Caco-2 (cell line): ENCODE measurements around the gene MEIOSIN. TPM values are rescaled to one million over a fixed set of nuclear protein-coding genes. Genes with fewer than 3 reads are reported as not detected.
"Not testable (repeated sequence)": the region's sequence is repeated elsewhere in the genome, so short reads cannot be mapped to it uniquely, and the experiment has no call there.

Experiments
- BruUV-seq: library from RNA; stranded (reverse); fragments of 400-500 nt; replicated peaks from 2 replicates; lab custom pipeline; 2021; lab: Mats Ljungman, UMichigan
- CTCF ChIA-PET: fragments of 300-600 bp; sonication (Branson Sonifier 250); formaldehyde crosslinking; loops from one replicate; lab custom pipeline; 2022; ENCODE audit warnings: antibody characterized with exemption; lab: Charles Lee
- POLR2A ChIA-PET: fragments of 300-600 bp; sonication (Branson Sonifier 250); formaldehyde crosslinking; loops from one replicate; lab custom pipeline; 2022; ENCODE audit warnings: antibody characterized with exemption; lab: Charles Lee
- DNase-seq, 2 experiments: peaks; one replicate each; pipeline versions ENCODE4 v3.0.0 to v3.0.0-alpha.2; 2020 to 2022
- H3K27me3 ChIP-seq: replicated peaks from 2 replicates; pipeline ENCODE4 v1.6.0; 2011; ENCODE audit warnings: low read length; ENCODE audit not compliant: control insufficient read depth, insufficient read depth
- H3K36me3 ChIP-seq: 2 replicates; pipeline ENCODE4 v1.5.1; 2011; ENCODE audit warnings: low read length; ENCODE audit not compliant: control insufficient read depth, insufficient read depth
- H3K4me1 ChIP-seq: fragments of 250-450 bp; sonication (Bioruptor Pico); 2 replicates; pipeline ENCODE4 v1.5.1; 2020; ENCODE audit warnings: mild to moderate bottlenecking
- H3K4me3 ChIP-seq: 2 replicates; pipeline ENCODE4 v1.5.1; 2011; ENCODE audit warnings: low read depth, mild to moderate bottlenecking, control low read depth, low read length
- H3K9me3 ChIP-seq: fragments of 250-450 bp; sonication (Bioruptor Pico); 2 replicates; pipeline ENCODE4 v1.5.1; 2020; ENCODE audit warnings: mild to moderate bottlenecking, moderate library complexity
- H3K27ac Mint-ChIP-seq: one replicate; pipeline ENCODE4 v1.8.0; 2022; ENCODE audit warnings: mixed read lengths; ENCODE audit not compliant: unreplicated experiment
- H3K27me3 Mint-ChIP-seq: one replicate; pipeline ENCODE4 v1.8.0; 2022; ENCODE audit warnings: mixed read lengths; ENCODE audit not compliant: insufficient read depth, unreplicated experiment
- H3K36me3 Mint-ChIP-seq: one replicate; pipeline ENCODE4 v1.8.0; 2022; ENCODE audit warnings: mild to moderate bottlenecking, mixed read lengths; ENCODE audit not compliant: insufficient read depth, unreplicated experiment
- H3K4me1 Mint-ChIP-seq: one replicate; pipeline ENCODE4 v1.8.0; 2022; ENCODE audit warnings: low read depth, mixed read lengths; ENCODE audit not compliant: unreplicated experiment
- H3K4me3 Mint-ChIP-seq: one replicate; pipeline ENCODE4 v1.8.0; 2022; ENCODE audit warnings: mild to moderate bottlenecking, moderate library complexity, mixed read lengths; ENCODE audit not compliant: unreplicated experiment
- H3K9me3 Mint-ChIP-seq: one replicate; pipeline ENCODE4 v1.8.0; 2022; ENCODE audit warnings: mixed read lengths; ENCODE audit not compliant: unreplicated experiment
- intact Hi-C: fragments of 100-400 bp; cut with micrococcal nuclease; formaldehyde crosslinking; loops from one replicate; pipeline ENCODE4 v1.10.0; 2022; ENCODE audit not compliant: unreplicated experiment
- total RNA-seq: library from RNA; stranded (reverse); gene quantifications from 2 replicates; pipeline ENCODE4 v1.2.3, GENCODE V29; 2022
- TF ChIP-seq, protein P1 (sequence below), 2 experiments: fragments of 200-600 bp in 1 of 2; IDR thresholded peaks; 1 replicate in 1 of 2; 2 replicates in 1 of 2; pipeline versions ENCODE4 v1.5.1 to v1.8.0; 2011 to 2022; ENCODE audit warnings: antibody characterized with exemption in 1 of 2, control low read depth in 1 of 2, inconsistent platforms in 1 of 2, low read depth in 1 of 2, low read length in 1 of 2, mild to moderate bottlenecking in 1 of 2, moderate library complexity in 1 of 2; ENCODE audit not compliant: insufficient read depth in 1 of 2, severe bottlenecking in 1 of 2, unreplicated experiment in 1 of 2

Gene MEIOSIN
- total RNA-seq, 1 experiment from 2014 or later = not detected

DNA sequence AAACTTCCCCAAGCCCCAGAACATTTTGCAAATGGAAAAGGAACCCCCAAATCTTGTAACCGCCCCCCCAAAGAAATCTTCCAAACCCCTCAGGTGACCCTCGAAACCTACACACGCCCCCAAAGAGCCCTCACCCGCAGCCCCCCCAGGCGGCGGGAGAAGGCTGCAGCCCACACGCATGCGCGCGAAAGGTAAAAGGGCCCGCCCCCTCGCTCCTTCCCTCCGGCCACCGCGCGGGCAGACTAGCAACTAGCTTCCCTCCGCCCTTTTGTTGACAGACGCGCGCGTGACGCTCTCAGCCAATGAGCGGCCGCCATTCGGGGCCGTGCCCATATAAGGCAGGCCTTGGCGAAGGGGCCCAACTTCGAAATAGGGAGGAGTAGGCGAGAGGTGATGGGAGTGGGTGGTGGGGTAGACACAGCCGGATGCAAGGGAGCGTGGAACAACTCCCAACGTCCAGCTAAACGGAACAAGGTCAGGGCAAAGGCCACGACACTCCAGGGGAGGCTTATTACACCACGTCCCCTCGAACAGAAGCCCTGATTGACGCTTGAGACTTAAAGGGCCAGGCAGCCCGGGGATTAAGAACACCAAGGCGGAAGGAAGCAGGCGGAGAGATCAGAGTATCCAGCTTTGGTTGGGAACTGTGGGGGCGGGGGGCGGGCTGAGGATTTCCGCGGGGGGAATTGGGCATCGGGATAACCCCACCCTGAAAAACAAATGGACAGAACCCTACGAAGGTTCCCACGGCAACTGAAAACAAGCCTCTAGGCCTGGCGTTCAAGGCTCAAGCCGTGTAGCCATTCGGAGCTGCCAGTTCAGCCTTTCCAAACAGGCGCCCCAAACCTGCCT lies 15.9 kb upstream of the MEIOSIN start:
- H3K27me3 Mint-ChIP-seq = no peaks in the 10 kb centered on the region
- Histone ChIP-seq H3K4me1 (peaks cover 14% of the 10 kb centered on the region), H3K36me3 (peaks cover 3% of the 10 kb centered on the region), H3K4me3 (peak overlapping the region; percentile 64), H3K27me3 (no peaks in the 10 kb centered on the region), H3K9me3 (no peaks in the 10 kb centered on the region)
- intact Hi-C loops = loop anchor here (1.0 kb wide), 3 partner anchors 13 to 53 kb away; partner anchors contain the start of genes FBXO46 and QPCTL
- peak overlapping the region; percentile 95 for H3K4me3 Mint-ChIP-seq
- H3K36me3 Mint-ChIP-seq = peaks cover 71% of the 10 kb centered on the region
- ChIA-PET POLR2A (interaction anchor here (0.5 to 2.5 kb wide), 22 partner anchors 10 to 871 kb away, joined by 3 to 64 read pairs (median 4); partner anchors contain the start of genes DMWD, FBXO46, NECTIN2 and QPCTL), CTCF (interaction anchor here (0.5 to 2.1 kb wide), 15 partner anchors 13 to 745 kb away, joined by 3 to 44 read pairs (median 5); partner anchors contain the start of genes DMPK, FBXO46, QPCTL and SIX5)
- H3K4me1 Mint-ChIP-seq = peaks cover 19% of the 10 kb centered on the region
- DNase-seq = peak; percentile 99 to 100
- H3K27ac Mint-ChIP-seq = peak overlapping the region; percentile 96
- BruUV-seq = no TSS peak
- no peaks in the 10 kb centered on the region for H3K9me3 Mint-ChIP-seq
- TF ChIP-seq, protein P1, sequence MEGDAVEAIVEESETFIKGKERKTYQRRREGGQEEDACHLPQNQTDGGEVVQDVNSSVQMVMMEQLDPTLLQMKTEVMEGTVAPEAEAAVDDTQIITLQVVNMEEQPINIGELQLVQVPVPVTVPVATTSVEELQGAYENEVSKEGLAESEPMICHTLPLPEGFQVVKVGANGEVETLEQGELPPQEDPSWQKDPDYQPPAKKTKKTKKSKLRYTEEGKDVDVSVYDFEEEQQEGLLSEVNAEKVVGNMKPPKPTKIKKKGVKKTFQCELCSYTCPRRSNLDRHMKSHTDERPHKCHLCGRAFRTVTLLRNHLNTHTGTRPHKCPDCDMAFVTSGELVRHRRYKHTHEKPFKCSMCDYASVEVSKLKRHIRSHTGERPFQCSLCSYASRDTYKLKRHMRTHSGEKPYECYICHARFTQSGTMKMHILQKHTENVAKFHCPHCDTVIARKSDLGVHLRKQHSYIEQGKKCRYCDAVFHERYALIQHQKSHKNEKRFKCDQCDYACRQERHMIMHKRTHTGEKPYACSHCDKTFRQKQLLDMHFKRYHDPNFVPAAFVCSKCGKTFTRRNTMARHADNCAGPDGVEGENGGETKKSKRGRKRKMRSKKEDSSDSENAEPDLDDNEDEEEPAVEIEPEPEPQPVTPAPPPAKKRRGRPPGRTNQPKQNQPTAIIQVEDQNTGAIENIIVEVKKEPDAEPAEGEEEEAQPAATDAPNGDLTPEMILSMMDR (IDR thresholded peaks at IDR 0.05; ENCODE audit: insufficient read depth in 1 of 2, low read depth in 1 of 2, low read length in 1 of 2, severe bottlenecking in 1 of 2, unreplicated experiment in 1 of 2) = peak in 1 of 2 experiments; percentile 26

DNA sequence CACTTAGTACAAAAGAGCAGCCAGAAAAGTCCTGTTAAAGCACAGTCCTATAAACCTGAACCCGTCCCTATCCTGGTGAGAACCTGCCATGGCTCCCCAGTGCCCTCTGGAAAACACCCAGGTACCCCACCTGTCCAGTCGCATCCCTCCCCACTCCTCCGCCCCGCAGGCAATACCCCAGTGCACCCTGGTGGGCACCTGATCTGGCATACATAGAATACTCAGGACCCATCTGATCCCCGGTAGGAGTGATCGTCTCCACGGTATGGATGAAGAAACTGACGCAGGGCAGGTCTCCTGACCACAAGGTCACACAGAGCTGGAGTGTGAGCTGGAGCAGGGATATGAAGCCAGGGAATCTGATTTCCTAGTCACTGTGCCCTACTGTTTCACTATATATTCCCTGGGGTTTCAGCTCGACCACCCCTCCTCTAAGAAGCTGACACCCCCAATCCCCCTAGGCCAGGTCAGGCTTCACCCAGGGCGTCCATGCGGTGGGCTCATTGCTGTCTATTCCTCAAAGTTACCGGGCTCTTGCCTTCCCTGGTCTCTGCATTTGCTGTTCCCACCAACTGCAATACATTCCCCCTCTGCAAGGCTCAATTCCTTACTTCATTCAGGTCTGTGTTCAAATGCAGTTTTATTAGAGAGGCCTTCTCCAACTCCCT lies 15.1 kb upstream of the MEIOSIN start:
- no peaks in the 10 kb centered on the region for H3K9me3 Mint-ChIP-seq

DNA sequence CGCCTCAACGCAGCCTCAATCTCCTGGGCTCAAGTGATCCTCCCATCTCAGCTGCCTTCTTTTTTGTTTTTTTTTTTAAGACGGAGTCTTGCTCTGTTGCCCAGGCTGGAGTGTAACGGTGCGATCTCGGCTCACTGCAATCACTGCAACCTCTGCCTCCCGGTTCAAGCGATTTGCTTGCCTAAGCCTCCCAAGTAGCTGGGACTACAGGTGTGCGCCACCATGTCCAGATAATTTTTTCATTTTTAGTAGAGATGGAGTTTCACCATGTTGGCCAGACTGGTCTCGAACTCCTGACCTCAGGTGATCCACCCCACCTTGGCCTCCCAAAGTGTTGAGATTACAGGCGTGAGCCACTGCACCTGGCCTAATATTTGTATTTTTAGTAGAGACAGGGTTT lies 13.2 kb upstream of the MEIOSIN start:
- H3K27me3 Mint-ChIP-seq, intact Hi-C loops, H3K9me3 ChIP-seq, BruUV-seq, H3K27ac Mint-ChIP-seq, H3K36me3 ChIP-seq, H3K27me3 ChIP-seq, H3K4me3 ChIP-seq, H3K4me3 Mint-ChIP-seq, H3K9me3 Mint-ChIP-seq, DNase-seq: not testable (repeated sequence)
- ChIA-PET POLR2A (interaction anchor here (0.9 to 1.1 kb wide), 2 partner anchors 10 to 251 kb away, joined by 10 to 11 read pairs; partner anchors contain the start of gene FBXO46), CTCF (interaction anchor here (0.6 to 0.7 kb wide), 2 partner anchors 10 to 712 kb away, joined by 3 read pairs; no protein-coding TSS in a partner anchor)
- Mint-ChIP-seq H3K4me1 (peaks cover 19% of the 10 kb centered on the region), H3K36me3 (peaks cover 69% of the 10 kb centered on the region)
- peaks cover 13% of the 10 kb centered on the region for H3K4me1 ChIP-seq

More for the DNA sequence above, 15.1 kb upstream of the MEIOSIN start:
- BruUV-seq = TSS peak; percentile 98
- Histone ChIP-seq H3K4me3 (peak overlapping the region; percentile 36), H3K4me1 (peaks cover 14% of the 10 kb centered on the region), H3K27me3 (no peaks in the 10 kb centered on the region), H3K36me3 (peaks cover 2% of the 10 kb centered on the region), H3K9me3 (no peaks in the 10 kb centered on the region)
- peak in 1 of 2 experiments; percentile 48 for DNase-seq
- ChIA-PET POLR2A (interaction anchor here (0.6 to 2.5 kb wide), 11 partner anchors 12 to 134 kb away, joined by 3 to 64 read pairs (median 8); partner anchors contain the start of genes DMWD, FBXO46, QPCTL and SIX5), CTCF (interaction anchor here (0.7 to 2.1 kb wide), 8 partner anchors 12 to 233 kb away, joined by 3 to 44 read pairs (median 6); partner anchors contain the start of genes DMPK, FBXO46, QPCTL and SIX5)
- peaks cover 19% of the 10 kb centered on the region for H3K4me1 Mint-ChIP-seq
- TF ChIP-seq, protein P1 (IDR thresholded peaks at IDR 0.05; ENCODE audit: insufficient read depth in 1 of 2, low read depth in 1 of 2, low read length in 1 of 2, severe bottlenecking in 1 of 2, unreplicated experiment in 1 of 2) = no peak
- peak overlapping the region; percentile 96 for H3K27ac Mint-ChIP-seq
- intact Hi-C loops = loop anchor here (1.0 kb wide), 3 partner anchors 12 to 52 kb away; partner anchors contain the start of genes FBXO46 and QPCTL
- H3K36me3 Mint-ChIP-seq = peaks cover 73% of the 10 kb centered on the region
- no peaks in the 10 kb centered on the region for H3K27me3 Mint-ChIP-seq
- peak overlapping the region; percentile 95 for H3K4me3 Mint-ChIP-seq

DNA sequence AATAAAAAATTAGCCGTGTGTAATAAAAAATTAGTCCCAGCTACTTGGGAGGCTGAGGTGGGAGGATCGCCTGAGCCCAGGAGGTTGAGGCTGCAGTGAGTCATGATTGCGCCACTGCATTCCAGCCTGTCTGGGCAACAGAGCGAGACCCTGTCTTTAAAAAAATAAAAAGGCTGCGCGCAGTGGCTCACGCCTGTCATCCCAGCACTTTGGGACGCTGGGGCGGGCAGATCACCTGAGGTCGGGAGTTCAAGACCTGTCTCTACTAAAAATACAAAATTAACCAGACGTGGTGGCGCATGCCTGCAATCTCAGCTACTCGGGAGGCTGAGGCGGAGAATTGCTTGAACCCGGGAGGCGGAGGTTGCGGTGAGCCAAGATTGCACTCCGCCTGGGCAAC lies 4.6 kb upstream of the MEIOSIN start:
- POLR2A ChIA-PET, H3K9me3 Mint-ChIP-seq, BruUV-seq, H3K4me3 Mint-ChIP-seq, H3K27me3 Mint-ChIP-seq, H3K36me3 ChIP-seq, H3K4me3 ChIP-seq, H3K27me3 ChIP-seq, intact Hi-C loops, H3K4me1 Mint-ChIP-seq, H3K9me3 ChIP-seq, H3K4me1 ChIP-seq, CTCF ChIA-PET, DNase-seq: not testable (repeated sequence)
- Mint-ChIP-seq H3K36me3 (peaks cover 33% of the 10 kb centered on the region), H3K27ac (peak overlapping the region; percentile 9)
